Stimulated activated CD8-positive, alpha-beta memory T cell treated with anti-CD3 and anti-CD28 coated beads, Interleukin-12 subunit alpha, Interleukin-12 subunit beta, amount 100 ng/mL, for 4 hours (primary cell): Measurements from ENCODE around the gene CBX7.
A peak's percentile ranks its signal among the peaks of the same experiment; 100 is the strongest.
"Not testable (repeated sequence)": the region's sequence is repeated elsewhere in the genome, so short reads cannot be mapped to it uniquely, and the experiment has no call there.

Experiments
- DNase-seq: peaks from one replicate; pipeline ENCODE4 v3.0.0-alpha.2; 2020; ENCODE audit warnings: low read depth

Gene CBX7

GRCh38 chr22:39174498-39175352 is 22.2 kb upstream of the CBX7 start:
- DNase-seq, result peak; percentile 53

- DNase-seq, result no peak
These were observed 21.5 kb upstream of the CBX7 start for GRCh38 chr22:39173787-39174497.

DNA sequence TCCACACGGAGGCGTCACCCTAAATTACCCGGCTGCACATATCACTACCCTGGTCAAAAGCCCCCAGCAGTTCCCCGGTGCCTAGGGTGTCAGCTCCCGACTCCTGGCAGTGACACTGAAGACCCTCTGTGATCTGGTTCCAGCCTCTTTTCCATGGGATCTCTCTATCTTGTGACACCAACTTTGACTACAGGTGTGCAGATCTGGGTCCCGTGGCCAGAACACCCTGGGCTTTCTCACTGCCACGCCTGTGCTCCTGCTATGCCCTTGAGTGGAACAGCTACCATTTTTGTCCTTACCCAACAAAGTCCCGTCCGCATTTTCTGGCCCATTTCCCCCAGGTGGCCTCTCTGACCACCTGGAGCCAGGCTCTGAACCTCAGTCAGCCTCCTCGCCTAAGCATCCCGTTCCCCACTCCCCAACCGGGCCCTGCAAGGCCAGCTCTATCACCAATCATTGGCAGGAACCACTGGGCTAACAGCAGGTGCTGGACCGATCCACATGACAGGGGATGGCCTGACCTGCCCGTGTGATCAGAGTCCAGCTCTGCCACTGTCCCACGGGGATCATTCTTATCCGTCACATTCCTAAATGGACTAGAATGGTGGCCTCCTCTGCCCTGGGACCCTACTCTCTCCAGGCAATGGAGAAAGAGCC is 20.7 kb upstream of the CBX7 start:
- no peak for DNase-seq

- DNase-seq, result not testable (repeated sequence)
These were observed 20.0 kb upstream of the CBX7 start for GRCh38 chr22:39172265-39173049.

DNA sequence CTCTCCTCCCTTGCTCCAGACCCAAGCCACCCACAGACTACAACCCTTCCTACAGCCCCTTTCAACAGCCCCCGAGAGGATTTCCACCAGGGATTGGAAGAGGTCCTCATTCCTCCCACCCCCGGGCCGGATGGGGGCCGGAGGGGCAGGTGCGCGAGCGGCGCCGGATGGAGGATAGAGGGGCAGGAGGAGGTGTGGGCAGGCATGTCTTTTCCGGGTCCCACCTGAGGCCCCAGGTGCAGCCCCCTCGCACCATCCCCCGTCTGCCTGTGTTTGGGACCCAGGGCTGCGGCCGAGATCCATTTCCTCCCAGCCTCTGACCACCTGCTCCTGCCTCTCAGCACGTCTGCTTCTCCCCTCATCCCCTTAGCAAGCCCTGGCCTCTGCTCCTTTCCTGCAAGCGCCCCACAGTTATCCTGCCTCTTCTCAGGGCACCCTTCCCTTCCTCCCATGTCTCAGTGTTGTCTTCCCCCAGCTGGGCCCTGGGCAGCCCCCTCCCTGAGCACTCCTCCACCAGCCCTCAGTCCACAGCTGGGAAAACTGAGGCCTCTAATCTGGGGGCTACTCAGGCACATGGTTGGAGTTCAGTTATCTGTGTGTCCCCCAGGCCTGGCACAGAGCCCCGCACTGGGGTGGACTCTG is 19.3 kb upstream of the CBX7 start:
- no peak for DNase-seq

DNA sequence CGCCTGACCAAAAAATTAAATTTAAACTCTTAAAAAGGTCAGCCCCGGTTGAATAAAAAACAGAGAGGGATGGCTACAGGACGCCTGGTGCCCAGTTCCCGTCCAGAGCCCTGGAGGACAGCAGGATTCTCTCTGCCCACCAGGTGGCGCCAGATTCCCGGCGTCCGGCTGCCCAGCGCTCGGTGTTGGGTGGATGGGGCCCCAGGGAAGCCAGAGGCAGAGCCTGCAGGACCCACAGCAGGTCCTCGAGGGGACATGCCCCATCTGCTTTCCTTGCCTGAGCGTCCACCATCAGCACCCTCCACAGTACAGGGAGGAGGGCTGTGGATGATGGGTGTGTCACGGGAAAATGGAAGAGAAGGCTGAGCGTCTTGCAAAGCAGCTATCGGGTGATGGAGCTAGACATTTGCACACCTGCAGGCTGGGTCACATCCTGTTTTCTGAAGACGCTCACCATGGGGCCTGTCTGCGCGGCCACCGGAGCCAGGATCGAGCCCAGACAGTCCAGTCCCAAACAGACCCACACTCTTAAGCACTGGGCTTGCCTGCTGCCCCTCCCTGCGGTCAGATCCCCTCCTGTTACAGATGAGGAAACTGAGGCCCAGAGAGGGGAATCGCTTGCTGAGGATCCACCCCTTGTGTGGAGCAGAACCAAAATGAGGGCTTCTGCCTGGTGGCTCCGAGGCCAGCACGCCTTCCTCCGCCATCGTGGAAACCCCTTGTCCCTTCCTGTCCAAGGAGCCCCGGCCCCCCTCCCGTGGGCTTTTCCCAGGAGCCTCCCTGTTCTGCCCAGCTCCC is 18.5 kb upstream of the CBX7 start:
- peak; percentile 64 for DNase-seq

- no peak for DNase-seq
These were observed 17.5 kb upstream of the CBX7 start for GRCh38 chr22:39169797-39170466.

DNA sequence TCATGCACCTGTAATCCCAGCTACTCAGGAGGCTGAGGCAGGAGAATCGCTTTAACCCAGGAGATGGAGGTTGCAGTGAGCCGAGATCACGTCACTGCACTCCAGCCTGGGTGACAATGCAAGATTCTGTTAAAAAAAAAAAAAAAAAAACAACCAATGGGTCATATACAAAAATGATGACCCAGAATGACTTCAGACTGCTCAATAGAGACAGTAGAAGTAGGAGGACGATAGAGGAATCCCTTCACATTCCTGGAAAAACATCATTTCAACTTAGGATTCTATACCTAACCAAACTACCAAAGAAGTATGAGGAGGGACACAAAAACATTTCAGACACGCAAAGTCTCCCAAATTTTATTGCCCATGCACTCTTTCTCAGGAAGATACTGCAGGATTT is 14.1 kb upstream of the CBX7 start:
- DNase-seq, result no peak

- not testable (repeated sequence) for DNase-seq
These were observed 3.6 kb upstream of the CBX7 start for GRCh38 chr22:39156093-39156492.

- no peak for DNase-seq
These were observed 2.9 kb upstream of the CBX7 start for GRCh38 chr22:39155421-39155820.

DNA sequence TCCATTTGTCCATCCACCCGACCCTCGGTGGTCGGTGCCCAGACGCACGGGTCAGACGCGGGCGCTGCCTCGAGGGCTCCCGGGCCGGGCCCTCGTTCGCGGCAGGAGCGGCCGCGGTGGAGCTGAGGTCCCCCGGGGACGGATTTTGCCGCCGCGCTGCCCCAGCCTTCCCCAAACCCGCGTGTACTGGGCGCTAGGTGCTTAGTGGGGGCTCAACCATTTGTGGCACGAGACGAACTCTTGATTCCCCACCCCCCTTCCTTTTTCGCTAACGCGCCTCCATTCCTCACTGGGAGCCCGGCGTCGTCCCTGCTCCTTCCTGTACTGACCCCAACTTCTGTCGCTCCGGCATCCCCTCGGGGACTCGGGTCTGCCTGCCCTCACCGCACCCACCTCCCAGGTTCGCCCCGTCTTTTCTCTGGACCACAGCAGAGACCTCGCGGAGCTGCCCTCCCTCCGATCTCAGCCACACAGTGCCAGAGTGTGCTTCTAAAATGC is 789 bp upstream of the CBX7 start:
- DNase-seq, result no peak

- DNase-seq, result no peak
These were observed 413 bp downstream of the CBX7 start for GRCh38 chr22:39152024-39152510.

GRCh38 chr22:39151329-39151975 is 1.0 kb downstream of the CBX7 start:
- DNase-seq, result no peak

GRCh38 chr22:39150848-39151215 is 1.6 kb downstream of the CBX7 start:
- no peak for DNase-seq

- no peak for DNase-seq
These were observed 2.3 kb downstream of the CBX7 start for GRCh38 chr22:39149915-39150847.

DNA sequence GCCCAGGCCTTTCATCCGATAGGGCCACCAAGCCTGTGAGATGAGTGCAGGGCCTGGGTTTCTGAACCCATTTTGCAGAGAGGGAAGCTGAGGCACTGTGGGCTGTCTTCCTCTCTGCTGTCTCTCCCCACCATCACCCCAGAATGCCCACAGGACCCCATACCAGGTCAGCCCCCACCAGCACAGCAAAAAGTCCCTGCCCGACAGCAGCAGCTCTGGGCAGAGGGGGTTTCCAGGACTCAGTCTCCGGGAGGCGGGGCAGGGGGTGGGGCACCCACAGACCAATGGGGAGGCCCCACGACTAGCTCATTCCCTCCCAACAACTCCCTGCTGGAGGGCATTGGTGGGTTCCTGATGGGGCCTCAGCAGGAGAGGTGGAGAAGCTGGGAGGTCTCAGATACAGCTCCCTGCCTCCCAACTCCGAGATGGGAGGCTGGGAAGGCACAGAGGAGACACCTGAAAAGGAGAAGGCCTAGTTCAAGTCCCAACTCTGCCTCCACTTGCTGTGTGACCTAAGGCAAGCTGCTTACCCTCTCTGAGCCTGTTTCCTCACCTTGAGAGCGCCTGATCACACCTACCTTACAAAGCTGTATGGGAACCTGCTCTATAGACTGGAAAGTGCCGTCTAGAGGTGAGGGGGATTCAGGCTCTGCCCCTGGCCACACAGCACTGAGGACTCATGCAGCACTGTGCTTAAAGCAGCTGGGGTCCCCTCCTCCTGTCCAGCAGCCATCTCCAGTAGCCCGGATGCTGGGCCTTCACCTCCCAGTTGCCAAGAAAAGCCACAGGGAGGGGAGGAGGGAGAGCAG is 3.5 kb downstream of the CBX7 start:
- peak; percentile 66 for DNase-seq

DNA sequence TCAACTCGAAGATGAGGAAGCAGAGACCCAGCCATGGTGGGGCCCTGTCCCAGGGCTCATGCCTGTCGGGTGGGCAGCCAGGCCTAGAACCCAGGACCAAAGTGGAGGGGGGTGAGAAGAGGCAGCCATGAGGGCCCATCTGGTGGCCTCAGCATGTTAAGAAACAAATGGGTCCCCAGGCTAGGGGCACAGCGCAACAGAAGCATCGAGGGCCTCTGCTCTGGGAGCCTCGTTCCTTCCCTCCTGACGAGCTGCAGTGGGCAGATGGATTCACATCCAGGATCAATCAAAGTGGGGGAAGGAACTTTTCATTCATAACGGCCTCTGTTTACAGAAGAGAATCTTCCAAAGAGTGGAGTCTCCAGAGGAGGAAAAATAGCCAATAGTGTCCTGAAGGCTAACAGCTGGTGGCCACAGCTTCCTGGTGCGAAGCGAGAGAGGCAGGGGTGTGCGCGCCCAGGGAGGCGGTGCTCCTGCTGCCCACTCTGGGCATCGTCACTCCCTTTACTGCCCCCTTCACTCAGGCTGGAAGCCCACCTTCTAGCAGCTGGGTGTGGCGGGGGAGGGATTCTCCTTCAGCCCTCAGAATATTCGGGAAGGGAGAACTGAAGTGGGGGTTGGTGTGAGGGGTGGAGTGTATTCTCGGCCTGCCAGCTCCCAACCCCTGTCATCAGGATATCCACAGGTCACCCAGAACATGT is 4.3 kb downstream of the CBX7 start:
- no peak for DNase-seq
